Measurements from ENCODE around the gene EGFR.

- TF ChIP-seq POLR2A (IDR thresholded peaks at IDR 0.05) (no peak), CTCF (IDR thresholded peaks at IDR 0.05) (no peak)
These were observed 36.9 kb upstream of the EGFR start for GRCh38 chr7:54981913-54982312.
